Esophagus squamous epithelium (tissue), 4 donors: ENCODE results near the gene ANO10.
A peak's percentile ranks its signal among the peaks of the same experiment; 100 is the strongest.

Experiments
- CTCF ChIP-seq, 6 experiments: fragments of 450-650 bp in 4 of 6; fragments of 200-600 bp in 2 of 6; sonication (generic) in 2 of 6; IDR thresholded peaks; one replicate each; pipeline ENCODE4 v1.5.1; 2016 to 2019; ENCODE audit warnings: antibody characterized with exemption in 6 of 6, mild to moderate bottlenecking in 4 of 6, moderate library complexity in 4 of 6
- POLR2A ChIP-seq, 4 donors: fragments of 450-650 bp; IDR thresholded peaks; one replicate each; pipeline ENCODE4 v1.6.1; 2017; ENCODE audit warnings: antibody characterized with exemption in 4 of 4, mild to moderate bottlenecking in 4 of 4, moderate library complexity in 3 of 4

- TF ChIP-seq CTCF (IDR thresholded peaks at IDR 0.05) (no peak), POLR2A (IDR thresholded peaks at IDR 0.05) (peak in 2 of 4 donors; percentile 45 to 61)
Measured at GRCh38 chr3:43621656-43622432, at the start of gene ANO10.
